Inflammatory macrophage treated with lipopolysaccharide for 4 hours (primary cell): Measurements from ENCODE around the gene OSBPL5.
"Not testable (repeated sequence)": the region's sequence is repeated elsewhere in the genome, so short reads cannot be mapped to it uniquely, and the experiment has no call there.

Source experiments
- DNase-seq: peaks from one replicate; pipeline ENCODE4 v3.0.0-alpha.2; 2020

OSBPL5 gene

GRCh38 chr11:3180869-3181268, 15.8 kb upstream of the OSBPL5 start:
- DNase-seq = no peak

- DNase-seq = no peak
These were observed 13.2 kb upstream of the OSBPL5 start for GRCh38 chr11:3178349-3178748.

GRCh38 chr11:3177931-3178330, 12.8 kb upstream of the OSBPL5 start:
- peak; percentile 77 for DNase-seq

- no peak for DNase-seq
These were observed 11.4 kb upstream of the OSBPL5 start for GRCh38 chr11:3176487-3176886.

- DNase-seq = no peak
These were observed 10.1 kb upstream of the OSBPL5 start for GRCh38 chr11:3175194-3175593.

- DNase-seq = no peak
These were observed 9.3 kb upstream of the OSBPL5 start for GRCh38 chr11:3174387-3174786.

- DNase-seq = no peak
These were observed 8.7 kb upstream of the OSBPL5 start for GRCh38 chr11:3173795-3174194.

- DNase-seq = no peak
These were observed 6.9 kb upstream of the OSBPL5 start for GRCh38 chr11:3171931-3172560.

GRCh38 chr11:3170756-3171650, 5.9 kb upstream of the OSBPL5 start:
- DNase-seq = no peak

GRCh38 chr11:3170044-3170755, 5.1 kb upstream of the OSBPL5 start:
- no peak for DNase-seq

- peak; percentile 57 for DNase-seq
These were observed 4.3 kb upstream of the OSBPL5 start for GRCh38 chr11:3169255-3170043.

- not testable (repeated sequence) for DNase-seq
These were observed 3.7 kb upstream of the OSBPL5 start for GRCh38 chr11:3168742-3169254.

GRCh38 chr11:3167143-3168119, 2.3 kb upstream of the OSBPL5 start:
- DNase-seq = no peak

GRCh38 chr11:3166268-3167142, 1.4 kb upstream of the OSBPL5 start:
- no peak for DNase-seq

- DNase-seq = no peak
These were observed 782 bp upstream of the OSBPL5 start for GRCh38 chr11:3165916-3166267.

GRCh38 chr11:3164552-3165151, 458 bp downstream of the OSBPL5 start:
- no peak for DNase-seq

- DNase-seq = no peak
These were observed 965 bp downstream of the OSBPL5 start for GRCh38 chr11:3164138-3164551.

GRCh38 chr11:3163241-3163981, 1.7 kb downstream of the OSBPL5 start:
- DNase-seq = no peak
